ENCODE data around the gene CCR2. TPM values are rescaled to one million over a fixed set of nuclear protein-coding genes. Genes with fewer than 3 reads are reported as not detected.

CCR2 gene
- total and polyA plus RNA-seq, 2 experiments from 2014 or later = not detected

GRCh38 chr3:46354478-46354877 is 567 bp downstream of the CCR2 start:
- H3K9ac ChIP-seq = no peak overlapping the region
- TF ChIP-seq EZH2phosphoT487 (IDR thresholded peaks at IDR 0.05; ENCODE audit: insufficient read depth, low read depth) = no peak
- no peak for TF ChIP-seq EZH2 (IDR thresholded peaks at IDR 0.05; ENCODE audit: insufficient read depth, poor library complexity, severe bottlenecking)
- no peak overlapping the region for H2AFZ ChIP-seq
- H3K9me2 ChIP-seq (ENCODE audit: insufficient read depth) = no peaks in the 10 kb centered on the region
- no peaks in the 10 kb centered on the region for H3K36me3 ChIP-seq (ENCODE audit: low read depth)
- DNase-seq = no peak
- 0% methylated on average over 1 of the region's 1 CpG for WGBS, 2 experiments (ENCODE audit: low coverage in 1 of 2, low lambda C conversion rate in 2 of 2, missing lambda C conversion rate in 2 of 2)
- in situ Hi-C loops (cut with MboI) = loop anchor here (25.0 kb wide), 2 partner anchors 417 to 592 kb away; partner anchors contain the start of gene CXCR6
- H3K4me2 ChIP-seq (ENCODE audit: unreplicated experiment) = no peak overlapping the region
- no peak overlapping the region for H3K27ac ChIP-seq
- no peaks in the 10 kb centered on the region for H3F3A ChIP-seq (ENCODE audit: insufficient read depth)
- no peak overlapping the region for H3K4me3 ChIP-seq
- no peaks in the 10 kb centered on the region for H3K4me1 ChIP-seq (ENCODE audit: insufficient read depth)
- no peaks in the 10 kb centered on the region for H3K79me2 ChIP-seq (ENCODE audit: insufficient read depth)
- no peaks in the 10 kb centered on the region for H3K9me3 ChIP-seq (ENCODE audit: low read depth)
- peaks cover 57% of the 10 kb centered on the region for H3K27me3 ChIP-seq (replicated peaks; ENCODE audit: insufficient read depth)
- H4K20me1 ChIP-seq (ENCODE audit: insufficient read depth) = no peaks in the 10 kb centered on the region

- Histone ChIP-seq H3K36me3 (ENCODE audit: low read depth) (no peaks in the 10 kb centered on the region), H4K20me1 (ENCODE audit: insufficient read depth) (no peaks in the 10 kb centered on the region), H3K9me2 (ENCODE audit: insufficient read depth) (no peaks in the 10 kb centered on the region), H3K4me1 (ENCODE audit: insufficient read depth) (no peaks in the 10 kb centered on the region), H3K9me3 (ENCODE audit: low read depth) (no peaks in the 10 kb centered on the region), H3K4me3 (no peak overlapping the region), H3F3A (ENCODE audit: insufficient read depth) (no peaks in the 10 kb centered on the region), H3K27me3 (replicated peaks; ENCODE audit: insufficient read depth) (peaks cover 57% of the 10 kb centered on the region), H3K4me2 (ENCODE audit: unreplicated experiment) (no peak overlapping the region), H3K9ac (no peak overlapping the region), H2AFZ (no peak overlapping the region), H3K27ac (no peak overlapping the region), H3K79me2 (ENCODE audit: insufficient read depth) (no peaks in the 10 kb centered on the region)
- TF ChIP-seq EZH2 (IDR thresholded peaks at IDR 0.05; ENCODE audit: insufficient read depth, poor library complexity, severe bottlenecking) (no peak), EZH2phosphoT487 (IDR thresholded peaks at IDR 0.05; ENCODE audit: insufficient read depth, low read depth) (no peak)
- in situ Hi-C loops (cut with MboI) = loop anchor here (25.0 kb wide), 2 partner anchors 418 to 593 kb away; partner anchors contain the start of gene CXCR6
- no peak for DNase-seq
Measured at GRCh38 chr3:46354984-46355383, 1.1 kb downstream of the CCR2 start.

GRCh38 chr3:46356276-46356675 is 2.4 kb downstream of the CCR2 start:
- no peak overlapping the region for H2AFZ ChIP-seq
- no peaks in the 10 kb centered on the region for H3K9me3 ChIP-seq (ENCODE audit: low read depth)
- H3K9me2 ChIP-seq (ENCODE audit: insufficient read depth) = no peaks in the 10 kb centered on the region
- in situ Hi-C loops (cut with MboI) = loop anchor here (25.0 kb wide), 2 partner anchors 419 to 594 kb away; partner anchors contain the start of gene CXCR6
- H3K4me3 ChIP-seq = no peak overlapping the region
- DNase-seq = no peak
- no peak overlapping the region for H3K27ac ChIP-seq
- no peaks in the 10 kb centered on the region for H3K36me3 ChIP-seq (ENCODE audit: low read depth)
- no peak for TF ChIP-seq EZH2phosphoT487 (IDR thresholded peaks at IDR 0.05; ENCODE audit: insufficient read depth, low read depth)
- TF ChIP-seq EZH2 (IDR thresholded peaks at IDR 0.05; ENCODE audit: insufficient read depth, poor library complexity, severe bottlenecking) = no peak
- no peak overlapping the region for H3K9ac ChIP-seq
- peaks cover 50% of the 10 kb centered on the region for H3K27me3 ChIP-seq (replicated peaks; ENCODE audit: insufficient read depth)
- 27 to 28% methylated on average over 3 of the region's 3 CpGs for WGBS, 2 experiments (ENCODE audit: low coverage in 1 of 2, low lambda C conversion rate in 2 of 2, missing lambda C conversion rate in 2 of 2)
- no peak overlapping the region for H3K4me2 ChIP-seq (ENCODE audit: unreplicated experiment)
- H3F3A ChIP-seq (ENCODE audit: insufficient read depth) = peaks cover 6% of the 10 kb centered on the region; the same call in 1 of the 2 replicates
- H3K79me2 ChIP-seq (ENCODE audit: insufficient read depth) = no peaks in the 10 kb centered on the region
- no peaks in the 10 kb centered on the region for H4K20me1 ChIP-seq (ENCODE audit: insufficient read depth)
- no peaks in the 10 kb centered on the region for H3K4me1 ChIP-seq (ENCODE audit: insufficient read depth)

- no peak for DNase-seq
- in situ Hi-C loops (cut with MboI) = loop anchor here (25.0 kb wide), 2 partner anchors 420 to 595 kb away; partner anchors contain the start of gene CXCR6
- 75 to 87% methylated on average over 4 of the region's 4 CpGs for WGBS, 2 experiments (ENCODE audit: low coverage in 1 of 2, low lambda C conversion rate in 2 of 2, missing lambda C conversion rate in 2 of 2)
Measured at GRCh38 chr3:46356909-46357308, 3.0 kb downstream of the CCR2 start.

More at GRCh38 chr3:46356909-46357308, 3.0 kb downstream of the CCR2 start:
- Histone ChIP-seq H3K79me2 (ENCODE audit: insufficient read depth) (no peaks in the 10 kb centered on the region), H3K4me2 (ENCODE audit: unreplicated experiment) (no peak overlapping the region), H3K27ac (no peak overlapping the region), H4K20me1 (ENCODE audit: insufficient read depth) (no peaks in the 10 kb centered on the region), H3K4me3 (no peak overlapping the region), H2AFZ (no peak overlapping the region), H3F3A (ENCODE audit: insufficient read depth) (peaks cover 6% of the 10 kb centered on the region; the same call in 1 of the 2 replicates), H3K4me1 (ENCODE audit: insufficient read depth) (no peaks in the 10 kb centered on the region), H3K9ac (no peak overlapping the region), H3K9me2 (ENCODE audit: insufficient read depth) (no peaks in the 10 kb centered on the region), H3K27me3 (replicated peaks; ENCODE audit: insufficient read depth) (peaks cover 50% of the 10 kb centered on the region), H3K36me3 (ENCODE audit: low read depth) (no peaks in the 10 kb centered on the region), H3K9me3 (ENCODE audit: low read depth) (no peaks in the 10 kb centered on the region)
- TF ChIP-seq EZH2 (IDR thresholded peaks at IDR 0.05; ENCODE audit: insufficient read depth, poor library complexity, severe bottlenecking) (no peak), EZH2phosphoT487 (IDR thresholded peaks at IDR 0.05; ENCODE audit: insufficient read depth, low read depth) (no peak)
